Iris pigment epithelial cell (primary cell): Measurements from ENCODE around the gene NXPH4.

Source experiments
- DNase-seq: peaks from one replicate; pipeline ENCODE4 v3.0.0-alpha.2; 2011; ENCODE audit warnings: low read depth

Gene NXPH4

DNA sequence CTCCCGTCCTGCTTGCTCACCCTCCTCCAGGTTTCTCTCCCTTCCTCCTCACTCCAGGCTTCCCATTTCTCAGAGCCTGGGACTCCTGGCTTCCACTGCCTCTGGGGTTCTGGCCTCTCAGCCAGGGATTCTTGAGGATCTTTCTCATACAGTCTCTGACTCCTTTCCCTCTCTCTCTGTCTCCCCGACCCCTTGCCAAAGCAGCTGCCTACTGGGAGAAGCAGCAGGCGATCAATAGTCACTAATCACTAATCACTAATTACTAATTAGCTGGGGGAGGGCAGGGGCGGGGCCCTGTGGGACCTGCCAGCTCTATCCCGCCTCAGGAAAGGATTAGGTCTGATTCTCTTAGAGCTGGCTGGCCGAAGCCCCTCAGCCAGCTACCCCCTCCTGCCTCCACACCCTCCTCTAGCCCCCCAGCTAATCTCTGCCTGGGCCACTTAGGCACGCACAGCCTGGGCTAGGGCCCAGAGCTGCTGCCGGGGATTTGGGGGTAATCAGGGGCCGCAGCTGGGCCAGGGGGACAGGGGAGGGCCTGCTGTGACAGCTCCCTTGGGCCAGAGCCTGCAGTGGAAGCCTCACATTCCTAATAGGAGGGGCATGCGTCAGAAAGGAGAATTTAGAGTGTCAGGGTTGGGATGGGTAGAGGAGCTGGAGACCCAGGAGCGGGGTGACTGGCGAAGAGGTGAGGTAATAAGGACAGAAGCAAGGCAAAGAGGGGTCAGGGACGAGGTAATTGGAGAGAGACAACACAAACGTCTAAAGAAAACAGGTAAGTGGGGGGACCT is 2.8 kb downstream of the NXPH4 start:
- no peak for DNase-seq

DNA sequence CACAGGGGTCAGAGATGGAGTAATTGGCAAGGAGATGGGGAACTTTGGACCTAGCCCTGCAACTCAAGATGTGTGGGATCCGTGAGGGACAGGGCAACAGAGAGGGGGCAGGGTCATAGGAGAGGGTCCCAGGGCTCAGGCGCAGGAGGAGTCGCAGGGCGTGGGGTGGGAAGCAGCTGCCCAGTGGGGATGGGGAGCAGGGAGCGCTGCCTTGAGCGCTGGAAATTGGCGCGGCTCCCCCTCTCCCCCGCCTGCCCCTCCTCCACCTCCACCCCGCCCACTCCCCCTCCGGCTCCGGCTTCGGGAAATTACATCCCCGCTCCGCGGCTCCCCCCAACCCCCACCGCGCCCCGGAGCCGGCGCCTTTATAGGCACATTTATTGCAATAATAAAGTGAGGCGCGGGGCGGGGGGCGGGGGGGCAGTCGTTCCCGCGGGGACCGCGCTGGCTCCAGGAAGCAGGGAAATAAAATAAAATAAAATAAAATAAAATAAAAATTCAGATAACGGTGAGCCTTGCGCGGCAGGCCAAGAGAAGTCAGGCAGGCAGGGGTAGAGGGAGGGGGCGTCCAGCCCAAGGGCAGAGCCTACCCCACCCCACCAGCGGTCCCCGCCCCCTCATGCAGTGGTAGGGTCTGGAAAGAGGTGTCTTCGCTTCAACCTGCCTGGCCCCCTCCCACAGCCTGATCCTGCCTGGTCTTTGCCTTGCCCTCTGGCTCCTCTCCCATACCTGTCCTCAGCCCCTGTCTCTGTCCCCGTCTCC is 3.6 kb downstream of the NXPH4 start:
- DNase-seq = no peak

DNA sequence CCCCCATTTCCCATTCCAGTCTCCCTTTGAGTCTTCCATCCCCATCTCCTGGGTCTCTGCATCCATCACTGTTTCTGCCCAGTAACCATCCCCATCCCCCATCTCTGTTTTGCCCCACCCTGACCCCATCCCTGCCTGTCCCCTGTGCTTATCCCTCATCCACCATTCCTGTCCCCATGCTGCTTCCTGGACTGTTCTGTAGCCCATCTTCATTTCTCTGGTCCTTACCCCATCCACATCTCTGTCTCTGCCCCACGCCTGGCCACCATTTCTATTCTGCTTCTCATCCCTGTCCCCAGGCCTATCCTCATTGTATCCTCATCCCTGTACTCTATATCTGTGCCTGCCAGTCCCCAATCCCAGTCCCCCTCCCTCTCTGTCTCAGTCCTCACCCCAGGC is 4.2 kb downstream of the NXPH4 start:
- no peak for DNase-seq

DNA sequence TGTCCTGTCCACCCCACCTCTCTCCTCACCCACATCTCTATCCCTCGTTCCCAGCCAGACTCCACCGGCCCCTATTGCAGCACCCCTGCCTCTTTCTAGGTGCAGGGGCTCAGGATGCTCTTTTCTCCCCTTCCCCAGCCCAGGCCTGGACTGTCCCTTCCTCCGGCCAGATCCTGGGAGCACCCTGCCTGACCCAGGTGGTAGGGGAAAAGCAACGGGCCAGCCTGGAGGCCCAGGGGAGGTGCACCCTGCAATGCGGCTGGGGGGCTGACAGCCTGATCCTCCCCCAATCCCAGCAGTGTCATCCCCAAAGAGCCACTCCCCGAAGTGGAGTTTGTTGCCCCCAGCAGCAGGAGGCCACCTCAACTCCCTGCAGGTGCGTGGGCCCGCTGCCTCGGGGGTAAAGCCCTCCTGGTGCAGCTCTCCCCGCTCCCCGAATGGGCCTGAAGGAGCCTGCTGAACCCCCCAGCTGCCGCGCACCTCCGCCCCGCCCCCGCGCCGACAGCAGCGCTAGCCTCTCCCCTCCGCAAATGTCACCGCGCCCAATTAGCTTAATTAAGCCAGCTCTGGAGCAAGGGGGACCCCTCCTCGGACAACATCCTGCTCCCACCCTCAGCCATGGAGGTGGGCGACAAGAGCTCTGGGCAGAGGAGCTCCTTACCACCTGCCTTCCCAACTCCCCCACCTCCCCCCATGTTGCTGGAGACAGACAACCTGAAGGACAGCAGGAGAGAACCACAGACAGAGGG is 4.7 kb downstream of the NXPH4 start:
- DNase-seq = no peak

DNA sequence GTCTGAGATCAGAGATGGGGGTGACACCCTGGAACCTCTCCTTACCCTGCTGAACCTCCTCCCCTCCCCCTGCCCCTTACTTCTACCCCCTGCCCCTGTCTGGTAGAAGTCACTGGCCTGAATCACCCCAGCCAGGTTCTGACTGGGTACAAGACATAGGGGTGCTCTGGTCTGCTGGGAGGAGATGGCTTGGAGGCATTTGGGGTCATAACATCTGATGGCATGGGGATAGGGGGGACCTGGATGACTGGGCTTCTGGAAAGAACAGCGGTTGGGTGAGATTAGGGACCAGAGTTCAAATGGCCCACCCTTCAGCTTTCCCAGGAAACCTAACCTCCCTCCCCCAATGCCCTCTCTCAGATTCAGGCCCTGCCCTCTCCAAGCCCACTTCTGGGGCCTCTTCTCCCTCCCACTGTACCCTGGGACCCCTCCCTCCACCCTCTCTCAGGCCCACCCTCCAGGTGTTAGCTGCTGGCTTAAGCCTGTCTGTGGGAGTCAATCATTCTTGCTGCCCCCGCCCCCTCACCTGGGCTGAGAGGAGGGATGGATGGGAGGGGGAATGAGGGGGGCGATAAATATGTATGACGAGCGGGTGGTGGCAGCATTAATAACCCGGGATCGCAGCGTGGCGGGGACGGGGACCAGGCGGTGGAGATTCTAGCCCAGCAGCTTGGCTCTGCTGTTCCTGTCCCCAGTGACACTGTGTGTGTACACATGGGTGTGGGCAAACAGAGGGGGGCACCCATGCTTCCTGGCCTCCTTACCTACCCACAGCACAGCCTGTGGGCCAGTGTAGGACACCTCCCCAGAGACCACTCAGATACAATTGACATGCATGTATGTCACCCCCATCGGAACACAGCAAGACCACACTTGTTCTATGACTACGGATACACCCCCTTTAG is 5.9 kb downstream of the NXPH4 start:
- no peak for DNase-seq

DNA sequence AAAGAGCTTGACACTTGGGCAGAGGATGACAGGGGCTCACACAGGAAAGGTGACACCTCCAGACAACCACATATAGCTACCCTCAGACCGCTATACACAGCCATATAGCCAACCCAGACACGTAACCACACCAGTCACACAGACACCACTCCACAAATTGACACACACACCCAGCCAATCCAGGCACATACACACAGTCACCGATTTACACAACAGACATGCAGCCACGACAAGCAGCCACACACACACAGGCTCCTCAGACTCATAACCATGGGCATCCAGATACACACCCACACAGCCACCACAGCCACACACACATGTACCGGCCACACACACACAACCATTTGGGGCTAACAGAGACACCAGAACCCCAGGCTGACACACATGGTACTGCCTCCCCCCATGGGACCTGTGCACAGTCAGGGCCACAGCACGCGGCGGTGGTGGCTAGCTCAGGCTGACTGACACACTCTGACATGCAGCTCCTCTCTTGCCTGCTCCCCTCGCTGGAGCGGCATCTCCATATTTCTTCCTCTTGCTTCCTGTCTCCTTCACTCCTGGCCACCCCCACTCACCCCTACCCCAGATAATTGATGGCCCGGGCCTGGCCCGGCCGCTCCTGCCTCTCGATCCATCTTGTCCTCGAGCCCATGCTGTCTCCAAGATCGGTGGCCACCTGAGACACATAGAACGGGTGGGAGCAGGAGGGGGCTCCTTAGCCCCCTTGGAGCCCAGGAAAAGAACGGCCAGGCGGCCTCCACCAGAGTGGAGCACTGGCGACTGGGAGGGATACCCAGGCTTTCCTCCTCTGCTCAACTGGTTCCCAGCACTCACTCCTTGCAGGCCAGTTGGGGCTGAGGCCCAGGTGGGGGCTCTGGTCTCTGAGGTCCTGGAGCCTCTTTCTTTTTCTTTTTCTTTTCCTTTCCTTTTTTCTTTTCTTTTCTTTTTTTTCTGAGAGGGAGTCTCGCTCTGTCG is 6.9 kb downstream of the NXPH4 start:
- DNase-seq = no peak

DNA sequence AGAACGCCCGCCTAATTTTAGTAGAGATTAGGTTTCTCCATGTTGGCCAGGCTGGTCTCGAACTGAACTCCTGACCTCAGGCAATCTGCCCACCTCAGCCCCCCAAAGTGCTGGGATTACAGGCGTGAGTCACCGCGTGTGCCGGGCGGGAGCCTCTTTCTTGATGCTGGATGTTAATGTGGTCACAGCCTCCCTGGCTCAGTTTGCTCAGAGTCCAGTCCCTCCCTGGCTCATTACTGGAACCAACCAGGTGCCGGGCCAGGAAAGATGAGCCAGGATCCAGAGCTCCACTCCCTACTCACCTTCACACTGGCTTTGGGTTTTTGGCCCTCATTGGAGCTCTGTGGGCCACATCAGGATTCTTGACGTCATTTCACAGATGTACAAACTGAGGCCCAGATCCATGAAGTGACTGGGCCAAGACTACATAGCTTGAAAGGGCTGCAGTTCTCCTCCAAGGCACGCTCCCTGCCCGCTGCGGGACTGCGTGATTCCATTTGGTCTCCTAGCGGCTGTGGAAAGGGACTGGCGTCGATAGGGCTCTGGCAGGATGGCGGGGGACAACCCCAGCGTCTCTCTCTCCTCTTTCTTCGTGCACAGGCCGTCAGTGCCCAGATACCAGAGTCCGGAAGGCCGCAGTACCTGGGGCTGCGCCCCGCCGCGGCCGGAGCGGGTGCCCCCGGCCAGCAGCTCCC is 7.8 kb downstream of the NXPH4 start:
- DNase-seq = no peak

DNA sequence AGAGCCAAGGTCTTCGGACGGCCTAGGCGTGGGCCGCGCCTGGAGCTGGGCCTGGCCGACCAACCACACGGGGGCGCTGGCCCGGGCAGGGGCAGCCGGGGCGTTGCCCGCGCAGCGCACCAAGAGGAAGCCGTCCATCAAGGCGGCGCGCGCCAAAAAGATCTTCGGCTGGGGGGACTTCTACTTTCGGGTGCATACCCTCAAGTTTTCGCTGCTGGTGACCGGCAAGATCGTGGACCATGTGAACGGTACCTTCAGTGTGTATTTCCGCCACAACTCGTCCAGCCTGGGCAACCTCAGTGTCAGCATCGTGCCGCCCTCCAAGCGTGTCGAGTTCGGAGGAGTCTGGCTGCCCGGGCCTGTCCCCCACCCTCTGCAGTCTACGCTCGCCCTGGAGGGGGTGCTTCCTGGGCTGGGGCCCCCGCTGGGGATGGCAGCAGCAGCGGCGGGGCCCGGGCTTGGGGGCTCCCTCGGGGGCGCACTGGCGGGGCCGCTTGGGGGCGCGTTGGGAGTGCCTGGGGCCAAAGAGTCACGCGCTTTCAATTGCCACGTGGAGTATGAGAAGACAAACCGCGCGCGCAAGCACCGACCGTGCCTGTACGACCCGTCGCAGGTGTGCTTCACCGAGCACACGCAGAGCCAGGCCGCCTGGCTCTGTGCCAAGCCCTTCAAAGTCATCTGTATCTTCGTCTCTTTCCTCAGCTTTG is 8.5 kb downstream of the NXPH4 start:
- peak; percentile 24 for DNase-seq

DNA sequence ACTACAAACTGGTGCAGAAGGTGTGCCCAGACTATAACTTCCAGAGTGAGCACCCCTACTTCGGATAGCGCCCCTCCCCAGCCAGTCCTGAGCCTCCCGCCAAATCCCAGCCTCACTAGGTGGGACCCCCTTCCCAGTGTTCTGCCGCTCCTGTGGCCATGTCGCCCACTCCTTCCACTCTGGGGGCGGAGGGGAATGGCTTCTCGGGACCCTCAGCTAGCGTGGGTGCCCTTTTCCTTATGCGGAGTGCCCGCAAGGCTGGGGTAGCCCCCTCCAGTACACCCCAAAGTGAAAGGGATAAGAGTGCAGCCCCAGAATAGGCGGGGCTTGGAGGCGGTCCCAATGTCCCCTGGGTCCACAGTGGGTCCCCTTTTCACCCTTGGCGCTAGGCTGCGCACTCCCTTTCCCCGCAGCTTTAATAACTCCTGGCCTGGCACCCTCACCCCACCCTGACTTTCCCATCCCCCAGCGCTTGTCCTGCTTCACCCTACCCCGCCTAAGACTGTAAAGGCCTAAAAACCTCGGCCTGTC is 9.2 kb downstream of the NXPH4 start:
- DNase-seq = no peak

DNA sequence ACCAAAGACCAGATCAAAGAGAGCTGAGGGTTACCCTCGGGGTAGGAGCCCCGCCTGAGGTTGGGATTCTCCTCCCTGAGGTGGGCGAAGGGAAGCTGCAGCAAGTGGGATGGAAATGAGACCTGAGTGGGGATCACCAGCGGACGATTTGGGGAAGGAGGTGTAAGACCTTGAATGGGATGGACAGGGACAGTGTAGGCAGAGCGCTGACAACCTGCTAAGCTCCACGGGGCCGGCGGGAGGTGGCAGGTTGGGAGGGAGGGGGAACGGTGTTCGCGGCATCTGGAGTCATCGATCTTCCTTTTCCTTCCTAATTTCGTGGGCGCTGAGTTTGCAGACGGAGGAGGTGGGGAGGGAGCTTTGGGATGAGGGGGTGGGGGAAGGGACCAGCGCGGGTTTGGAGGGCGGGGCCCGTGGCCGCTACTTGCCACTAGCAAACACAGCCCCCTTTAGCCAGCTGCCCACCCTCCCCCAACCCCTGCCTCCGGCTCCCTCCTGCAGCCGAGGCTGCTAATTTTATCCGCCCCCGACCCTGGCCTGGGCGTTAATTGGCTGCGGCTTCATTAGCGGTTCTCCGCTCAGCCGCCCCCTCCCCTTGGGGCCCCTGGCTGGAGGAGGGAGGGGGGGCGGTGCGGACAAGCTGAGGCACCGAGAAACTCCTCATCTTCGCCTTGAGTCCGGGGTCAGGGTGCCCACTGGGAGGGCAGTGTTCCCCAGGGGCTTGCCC is 10.2 kb downstream of the NXPH4 start:
- no peak for DNase-seq

DNA sequence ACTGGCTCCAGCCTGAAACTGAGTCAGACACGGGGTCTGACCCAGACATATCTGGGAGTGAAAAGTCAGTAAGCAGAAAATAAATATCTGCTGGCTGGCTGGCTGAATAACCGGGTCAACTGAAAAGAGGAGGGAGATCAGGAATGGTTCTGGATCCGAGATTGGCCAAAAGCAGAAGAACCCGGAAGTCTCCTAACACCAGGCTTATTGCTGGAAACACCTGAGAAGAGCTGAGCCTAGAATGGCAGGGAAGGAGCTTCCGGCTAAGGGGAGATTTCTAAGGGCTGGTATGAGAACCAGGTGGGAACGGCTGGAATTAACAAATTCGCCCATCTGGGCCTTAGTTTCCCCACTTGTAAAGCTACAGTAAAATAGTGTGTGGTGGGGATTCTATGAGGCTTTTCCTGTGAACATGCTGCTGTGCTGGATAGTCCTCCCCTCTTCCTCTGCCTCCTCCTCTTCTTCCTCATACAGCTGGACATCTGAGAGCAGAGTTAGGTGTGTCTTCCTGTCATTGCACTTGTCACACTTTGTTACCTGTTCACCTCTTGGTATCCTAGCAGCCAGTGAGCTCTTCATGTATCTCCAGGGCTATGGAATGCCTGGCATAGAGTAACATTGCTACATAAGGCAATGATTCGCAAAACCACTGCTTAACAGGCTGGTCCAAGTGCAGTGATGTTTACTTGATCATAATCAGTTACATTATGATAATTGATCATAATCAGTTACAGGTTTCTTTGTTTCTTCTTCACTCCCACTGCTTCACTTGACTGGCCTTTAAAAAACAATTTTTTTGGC is 10.9 kb downstream of the NXPH4 start:
- DNase-seq = no peak

DNA sequence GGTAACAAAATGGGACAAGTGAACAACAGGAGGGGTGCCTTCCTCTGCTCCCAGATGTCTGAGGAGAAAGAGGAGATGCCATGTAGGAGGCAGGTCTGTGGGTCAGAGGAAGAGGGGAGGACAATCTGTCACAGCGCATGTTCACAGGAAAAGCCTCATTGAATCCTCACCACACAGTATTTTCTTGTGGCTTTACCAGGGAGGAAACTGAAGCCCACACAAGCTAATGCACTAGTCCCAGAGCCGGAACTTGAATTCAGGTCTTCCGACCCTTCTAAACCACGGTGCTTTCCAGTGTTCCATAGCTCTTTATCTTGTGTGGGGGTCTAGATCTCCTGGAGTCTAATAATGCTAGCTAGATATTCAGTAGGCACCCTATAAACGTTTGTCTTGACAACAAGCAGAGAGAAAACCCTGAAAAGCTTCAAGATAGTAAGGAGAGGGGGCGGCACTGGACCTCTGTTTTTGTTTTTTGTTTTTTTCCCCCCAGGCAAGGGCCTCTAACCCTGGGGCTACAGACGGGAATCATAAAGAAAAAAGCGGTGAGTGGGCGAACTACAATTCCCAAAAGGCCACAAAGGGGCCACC is 12.5 kb downstream of the NXPH4 start:
- no peak for DNase-seq

DNA sequence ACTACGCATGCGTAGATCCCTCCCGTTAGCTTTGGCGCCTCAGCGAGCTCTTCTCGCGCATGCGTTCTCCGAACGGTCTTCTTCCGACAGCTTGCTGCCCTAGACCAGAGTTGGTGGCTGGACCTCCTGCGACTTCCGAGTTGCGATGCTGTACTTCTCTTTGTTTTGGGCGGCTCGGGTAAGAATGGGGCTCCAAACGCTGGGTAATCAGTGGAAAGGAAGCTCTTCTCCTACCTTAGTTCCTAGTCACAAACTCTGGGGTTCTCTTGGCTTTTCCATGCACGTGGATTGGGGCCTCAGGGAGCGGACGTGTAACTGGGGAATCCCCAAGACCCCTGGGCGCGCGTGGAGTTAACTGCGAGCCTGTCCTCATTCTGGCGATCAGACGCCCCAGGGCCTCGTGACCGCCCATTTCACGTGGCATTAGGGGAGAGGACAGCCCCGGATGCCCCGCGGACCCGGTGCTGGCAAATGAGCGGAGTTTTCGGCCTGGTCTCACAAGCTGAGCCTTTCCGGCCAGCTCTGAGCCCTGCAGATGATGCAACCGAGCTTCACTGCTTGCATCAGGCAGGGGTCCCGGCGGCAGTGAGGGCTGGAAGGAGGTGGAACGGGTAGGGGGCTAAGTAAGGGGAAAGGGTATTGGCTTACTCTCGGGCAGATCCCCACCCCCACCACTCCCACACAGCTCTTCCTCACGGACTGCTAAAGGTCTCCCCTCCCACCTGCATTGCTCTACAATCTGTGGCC is 13.2 kb downstream of the NXPH4 start, which contains the start of gene SHMT2:
Gene SHMT2, plus strand, starts transcription at position 78 of the 747 bp plus-strand sequence. Its CDS starts 68 bp downstream, at position 146.
- DNase-seq = peak; percentile 93

DNA sequence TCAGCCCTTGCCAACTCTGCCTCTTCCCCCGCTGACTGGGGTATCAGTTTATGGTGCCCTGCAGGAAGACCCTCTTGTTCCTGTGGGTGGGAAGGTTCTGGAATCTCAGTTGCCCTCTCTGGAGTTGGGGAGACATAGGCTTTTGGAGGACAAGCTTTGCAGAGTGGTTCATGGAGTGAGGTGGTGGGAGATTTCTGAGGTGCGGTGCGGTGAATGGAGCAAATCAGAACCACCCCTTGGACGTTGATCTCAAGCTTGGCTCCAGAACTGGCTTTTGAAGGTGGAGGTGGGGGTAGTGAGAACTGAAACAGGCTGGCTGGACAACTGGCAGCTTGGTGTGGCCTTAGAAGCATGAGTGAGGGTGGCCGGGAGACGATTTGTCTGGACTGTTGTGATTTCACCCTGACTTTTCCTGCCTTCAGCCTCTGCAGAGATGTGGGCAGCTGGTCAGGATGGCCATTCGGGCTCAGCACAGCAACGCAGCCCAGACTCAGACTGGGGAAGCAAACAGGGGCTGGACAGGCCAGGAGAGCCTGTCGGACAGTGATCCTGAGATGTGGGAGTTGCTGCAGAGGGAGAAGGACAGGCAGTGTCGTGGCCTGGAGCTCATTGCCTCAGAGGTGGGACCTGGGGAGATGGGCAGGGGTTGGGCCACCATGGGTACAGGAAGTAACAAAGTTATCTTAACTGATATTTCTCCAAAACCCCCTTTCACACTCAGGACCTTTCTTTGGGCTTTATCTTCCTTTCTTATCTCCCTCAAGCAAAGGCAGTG is 14.0 kb downstream of the NXPH4 start:
- DNase-seq = peak; percentile 27

DNA sequence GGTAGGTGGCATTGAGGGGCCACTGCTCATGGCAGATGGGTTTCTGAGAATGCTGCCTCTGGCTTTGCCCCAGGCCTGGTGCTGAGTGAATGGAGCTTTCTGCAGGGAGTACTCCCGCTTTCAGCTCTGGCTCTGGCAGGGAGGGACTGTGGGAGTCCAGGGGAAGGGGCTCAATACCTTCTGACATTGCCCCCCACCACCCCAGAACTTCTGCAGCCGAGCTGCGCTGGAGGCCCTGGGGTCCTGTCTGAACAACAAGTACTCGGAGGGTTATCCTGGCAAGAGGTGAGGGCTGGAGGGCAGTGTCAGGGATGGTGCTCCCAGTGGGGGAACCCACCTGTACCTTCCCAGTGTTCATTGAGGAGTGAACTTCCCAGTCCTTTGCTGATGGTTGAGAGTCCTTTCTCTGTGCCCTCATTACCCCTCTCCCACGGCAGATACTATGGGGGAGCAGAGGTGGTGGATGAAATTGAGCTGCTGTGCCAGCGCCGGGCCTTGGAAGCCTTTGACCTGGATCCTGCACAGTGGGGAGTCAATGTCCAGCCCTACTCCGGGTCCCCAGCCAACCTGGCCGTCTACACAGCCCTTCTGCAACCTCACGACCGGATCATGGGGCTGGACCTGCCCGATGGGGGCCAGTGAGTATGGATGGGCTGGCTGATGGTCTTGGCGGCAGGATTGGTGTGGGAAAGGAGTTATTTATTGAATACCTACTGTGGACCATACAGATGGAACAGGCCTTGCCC is 14.9 kb downstream of the NXPH4 start:
- DNase-seq = no peak
